DMS153 (cell line): ENCODE measurements around the gene EXOC4.
A peak's percentile ranks its signal among the peaks of the same experiment; 100 is the strongest.
"Not testable (repeated sequence)": the region's sequence is repeated elsewhere in the genome, so short reads cannot be mapped to it uniquely, and the experiment has no call there.

Experiments used
- DNase-seq: peaks from one replicate; lab custom pipeline; 2025; lab: John Stamatoyannopoulos, UW

EXOC4 gene

GRCh38 chr7:133987582-133987981 lies 734.7 kb downstream of the EXOC4 start:
- no peak for DNase-seq

- no peak for DNase-seq
Measured at GRCh38 chr7:133993547-133993946, 740.7 kb downstream of the EXOC4 start.

DNA sequence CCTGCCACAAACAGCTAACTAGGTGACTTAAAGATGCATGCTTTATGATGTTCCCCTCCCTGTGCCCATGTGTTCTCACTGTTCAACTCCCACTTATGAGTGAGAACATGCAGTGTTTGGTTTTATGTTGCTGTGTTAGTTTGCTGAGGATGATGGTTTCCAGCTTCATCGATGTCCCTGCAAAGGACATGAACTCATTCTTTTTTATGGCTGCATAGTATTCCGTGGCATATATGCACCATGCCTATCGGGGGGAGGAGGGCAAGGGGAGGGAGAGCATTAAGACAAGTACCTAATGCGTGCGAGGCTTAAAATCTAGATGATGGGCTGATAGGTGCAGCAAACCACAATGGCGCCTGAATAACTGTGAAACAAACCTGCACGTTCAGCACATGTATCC lies 741.2 kb downstream of the EXOC4 start:
- not testable (repeated sequence) for DNase-seq

- no peak for DNase-seq
Measured at GRCh38 chr7:133997463-133997862, 744.6 kb downstream of the EXOC4 start.

- no peak for DNase-seq
Measured at GRCh38 chr7:133999178-133999577, 746.3 kb downstream of the EXOC4 start.

GRCh38 chr7:134004829-134005505 lies 752.1 kb downstream of the EXOC4 start:
- no peak for DNase-seq

GRCh38 chr7:134009314-134010110 lies 756.6 kb downstream of the EXOC4 start:
- DNase-seq: no peak

DNA sequence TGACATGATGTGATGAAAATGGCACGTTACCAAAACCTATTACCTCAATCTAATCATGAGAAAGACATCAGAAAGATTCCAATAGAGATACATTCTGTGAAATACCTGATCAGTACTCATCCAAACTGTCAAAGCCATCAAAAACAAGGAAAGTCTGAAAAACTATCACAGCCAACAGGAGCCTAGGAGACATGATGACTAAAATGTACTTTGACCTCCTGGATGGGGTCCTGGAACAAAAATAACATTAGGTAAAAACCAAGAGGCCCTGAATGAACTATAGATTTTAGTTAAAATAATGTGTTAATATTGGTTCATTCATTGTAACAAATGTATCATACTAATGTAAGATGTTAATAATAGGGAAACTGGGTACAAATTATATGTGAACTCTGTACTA lies 760.4 kb downstream of the EXOC4 start:
- DNase-seq: no peak

DNA sequence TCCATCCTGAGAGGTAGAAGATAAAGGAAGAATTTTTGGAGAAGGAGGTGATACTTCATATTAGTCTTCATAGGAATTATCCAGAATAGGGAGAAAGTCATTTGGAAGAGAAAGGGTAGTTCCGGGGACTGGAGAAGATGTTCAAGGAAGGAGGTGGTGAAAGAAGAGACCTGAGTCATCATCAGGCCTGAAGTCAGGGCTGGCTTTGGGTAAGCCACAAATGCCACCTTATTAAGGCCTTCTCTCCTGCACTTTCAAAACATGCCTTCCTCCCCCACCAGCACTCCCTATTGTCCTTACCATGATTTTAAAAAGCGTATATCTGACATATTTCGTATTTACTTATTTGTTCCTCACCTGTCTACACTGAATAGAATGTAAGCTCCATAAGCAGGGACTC lies 762.1 kb downstream of the EXOC4 start:
- no peak for DNase-seq

DNA sequence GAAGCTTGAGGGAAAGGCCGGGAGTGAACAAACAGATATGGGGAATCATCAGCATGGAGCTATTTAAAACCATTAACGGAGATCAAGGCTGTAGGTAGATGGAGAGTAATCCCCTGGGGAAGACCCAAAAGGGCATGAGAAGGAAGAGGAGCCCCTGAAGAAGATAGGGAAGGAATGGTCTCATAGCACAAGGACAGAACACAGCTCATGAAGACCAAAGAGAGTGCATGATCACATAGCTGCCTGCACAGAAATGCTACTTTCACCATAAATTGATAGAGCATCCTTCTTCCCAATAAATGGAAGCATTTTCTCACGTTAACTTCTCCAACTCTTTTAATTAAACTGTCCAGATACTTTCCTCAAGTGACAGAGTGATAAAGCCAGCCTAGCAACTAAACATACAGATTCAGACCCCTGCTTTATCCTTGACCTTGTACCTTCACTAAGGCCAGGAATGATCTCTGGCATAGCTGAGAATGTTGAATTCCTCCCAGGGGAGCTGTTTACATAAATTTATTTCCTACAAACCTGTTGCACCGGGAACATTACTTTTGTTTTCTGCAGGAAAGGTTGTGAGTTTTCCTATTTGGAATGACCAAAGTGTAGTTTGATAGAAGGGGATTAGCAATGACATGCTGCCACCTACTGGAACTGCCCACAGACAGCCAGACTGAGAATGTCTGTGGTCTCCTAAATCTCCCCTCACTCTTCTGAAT lies 763.5 kb downstream of the EXOC4 start:
- DNase-seq: no peak

GRCh38 chr7:134016942-134017303 lies 764.0 kb downstream of the EXOC4 start:
- DNase-seq: no peak

DNA sequence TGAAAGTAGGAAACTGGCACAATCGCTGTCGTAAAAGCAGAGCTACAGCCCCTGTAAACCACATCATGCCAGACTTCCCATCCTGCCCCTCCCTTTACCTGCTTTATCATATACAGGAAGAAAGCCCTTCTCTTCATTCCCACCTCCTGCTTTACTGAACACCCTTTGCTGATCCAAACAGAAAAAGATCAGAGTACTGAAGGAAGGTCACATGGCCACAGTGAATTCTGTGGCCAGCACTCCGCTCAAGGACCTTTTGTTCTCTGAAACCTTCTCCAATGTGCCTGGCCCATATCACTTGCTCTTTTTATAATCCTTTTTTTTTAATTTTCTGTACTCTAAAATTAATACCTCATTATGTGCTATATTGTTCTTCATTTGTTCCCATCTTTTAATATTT lies 765.4 kb downstream of the EXOC4 start:
- DNase-seq: peak; percentile 32

DNA sequence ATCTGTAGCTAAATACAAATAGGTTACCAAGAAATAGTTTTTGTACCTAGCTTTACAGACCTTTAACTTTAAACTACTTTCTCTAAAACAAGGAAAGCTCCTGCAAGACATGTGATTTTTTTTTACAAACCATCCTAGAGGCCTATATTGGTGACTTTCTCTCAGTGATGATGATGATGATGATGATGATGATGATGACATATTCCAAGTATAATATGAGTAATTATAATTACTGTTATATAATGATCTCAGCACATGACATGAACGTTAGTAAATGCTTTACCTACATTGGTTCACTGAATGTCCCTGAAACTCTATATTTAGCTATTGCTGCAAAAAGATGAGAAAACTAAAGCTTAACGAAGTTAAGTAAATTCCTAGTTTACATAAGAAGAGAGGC lies 766.4 kb downstream of the EXOC4 start:
- DNase-seq: no peak

DNA sequence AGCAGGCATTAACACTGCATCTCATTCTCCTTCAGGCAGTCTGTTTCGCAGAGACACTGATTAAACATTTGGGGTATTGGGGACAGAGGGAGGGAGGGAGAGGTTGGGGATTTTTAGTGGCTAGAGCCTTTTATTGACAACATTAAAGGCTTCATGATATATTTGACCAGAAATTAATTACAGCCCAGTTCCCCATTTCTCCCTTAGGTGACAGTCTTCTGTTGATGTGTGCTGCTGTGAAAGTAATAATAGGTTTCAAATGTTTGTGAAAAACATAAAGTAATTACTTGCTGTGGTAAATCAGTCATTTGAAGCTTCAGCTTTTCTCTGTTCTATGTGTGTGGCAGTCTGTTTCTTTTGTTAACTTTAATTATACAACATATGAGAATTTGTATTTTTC lies 769.0 kb downstream of the EXOC4 start:
- DNase-seq: no peak

DNA sequence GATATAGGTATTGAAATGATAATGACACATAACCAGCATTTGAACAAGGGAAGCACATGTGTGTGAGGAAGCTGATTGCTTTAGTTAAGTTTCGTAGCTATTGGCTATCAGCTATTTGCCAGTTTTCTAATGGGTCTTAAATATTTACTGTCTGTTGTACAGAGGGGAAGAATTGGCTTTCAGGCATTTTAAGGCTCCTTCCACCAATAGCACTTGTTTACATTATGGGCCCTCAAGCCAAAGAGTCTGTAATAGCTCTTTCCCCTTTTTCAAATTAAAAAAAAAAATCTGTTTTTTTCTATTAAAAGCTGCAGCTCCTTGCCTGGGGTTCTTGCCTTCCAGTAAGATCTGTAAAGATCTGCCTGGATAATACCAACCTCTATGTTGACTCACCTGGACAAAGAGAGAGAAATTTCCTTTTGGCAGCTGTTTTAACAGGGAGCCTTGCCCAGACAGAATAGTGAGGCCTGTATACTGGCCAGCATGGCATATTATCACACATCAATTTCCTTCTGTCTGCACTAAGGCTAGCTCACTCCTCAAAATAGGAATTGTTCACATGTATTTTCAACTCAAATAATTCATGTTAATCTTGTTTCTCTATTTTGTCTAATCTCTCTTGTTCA lies 769.5 kb downstream of the EXOC4 start:
- DNase-seq: no peak

DNA sequence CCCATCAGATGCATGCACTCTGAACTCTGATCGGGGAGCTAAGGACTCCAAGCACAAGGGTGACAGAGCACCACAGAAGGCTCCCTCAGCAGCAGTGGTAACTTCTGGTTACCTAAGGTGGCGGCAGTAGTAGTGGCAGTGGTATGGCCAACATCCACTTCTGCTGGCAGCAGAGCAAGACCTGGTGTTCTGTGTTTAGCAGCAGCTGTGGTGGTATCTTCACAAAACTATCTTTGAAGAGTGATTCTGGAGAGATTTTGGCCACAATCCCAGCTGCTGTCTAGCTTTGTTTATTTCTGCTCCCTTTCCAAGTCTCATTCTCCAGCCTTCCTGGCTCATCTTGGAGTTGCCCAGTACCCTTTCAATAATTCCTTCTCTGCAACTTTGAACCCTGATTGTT lies 771.9 kb downstream of the EXOC4 start:
- no peak for DNase-seq

DNA sequence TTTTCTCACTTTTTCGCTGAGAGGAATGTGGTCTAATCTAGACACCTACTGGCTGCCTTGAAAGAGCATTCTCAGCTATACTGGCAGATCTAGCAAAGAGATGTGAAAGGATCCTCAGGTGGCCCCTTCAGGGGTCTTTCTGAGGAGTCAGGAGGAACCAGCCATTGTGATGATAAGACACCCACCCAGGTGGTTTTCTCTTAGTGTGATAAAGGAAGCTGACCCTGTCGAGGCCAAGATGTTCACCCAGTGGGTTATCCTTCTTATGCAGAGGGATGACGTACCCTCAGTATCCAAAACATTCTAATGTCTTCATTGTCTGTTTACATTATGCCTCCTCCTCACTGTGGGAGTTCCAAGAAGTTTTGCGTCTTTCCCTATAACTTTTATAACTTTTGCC lies 776.0 kb downstream of the EXOC4 start:
- no peak for DNase-seq

- DNase-seq: no peak
Measured at GRCh38 chr7:134029743-134030142, 776.9 kb downstream of the EXOC4 start.

DNA sequence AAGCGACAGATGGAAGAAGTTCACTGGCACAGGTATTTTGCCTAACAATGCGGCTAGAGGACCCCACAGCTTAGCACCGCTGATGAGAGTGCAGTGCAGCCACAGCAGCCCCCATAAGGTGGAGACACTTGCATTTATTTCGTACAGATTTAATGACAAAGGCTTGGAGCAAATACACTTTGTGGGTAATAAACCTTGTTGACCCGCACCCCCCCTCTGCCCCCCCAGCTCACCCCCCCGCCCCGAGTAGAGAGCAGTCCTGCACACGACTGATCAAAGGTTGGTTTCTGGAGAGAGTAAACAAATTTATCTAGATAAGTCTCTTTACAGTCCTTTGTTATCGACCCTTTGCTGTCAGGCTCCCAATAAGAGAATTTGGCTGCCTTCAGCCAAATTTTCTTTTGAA lies 777.6 kb downstream of the EXOC4 start:
- no peak for DNase-seq

GRCh38 chr7:134031835-134032617 lies 779.1 kb downstream of the EXOC4 start:
- DNase-seq: no peak

- no peak for DNase-seq
Measured at GRCh38 chr7:134034652-134035051, 781.8 kb downstream of the EXOC4 start.

GRCh38 chr7:134037991-134038390 lies 785.1 kb downstream of the EXOC4 start:
- no peak for DNase-seq
